SK-N-MC (cell line): ENCODE results near the gene ASTN2.

ENCODE experiments used
- EZH2 ChIP-seq: fragments of 200-600 bp; sonication (generic); IDR thresholded peaks from one replicate; pipeline ENCODE4 v1.6.1; 2017; ENCODE audit warnings: antibody characterized with exemption
- FOXP2 ChIP-seq: optimal IDR thresholded peaks from 2 replicates; pipeline ENCODE3; 2011; ENCODE audit warnings: mild to moderate bottlenecking, moderate library complexity; ENCODE audit not compliant: insufficient read depth; ENCODE audit errors: extremely low read length, control extremely low read depth
- POLR2AphosphoS5 ChIP-seq: IDR thresholded peaks from 2 replicates; pipeline ENCODE4 v1.6.1; 2012; ENCODE audit warnings: mild to moderate bottlenecking, low read depth, low read length, borderline replicate concordance

DNA sequence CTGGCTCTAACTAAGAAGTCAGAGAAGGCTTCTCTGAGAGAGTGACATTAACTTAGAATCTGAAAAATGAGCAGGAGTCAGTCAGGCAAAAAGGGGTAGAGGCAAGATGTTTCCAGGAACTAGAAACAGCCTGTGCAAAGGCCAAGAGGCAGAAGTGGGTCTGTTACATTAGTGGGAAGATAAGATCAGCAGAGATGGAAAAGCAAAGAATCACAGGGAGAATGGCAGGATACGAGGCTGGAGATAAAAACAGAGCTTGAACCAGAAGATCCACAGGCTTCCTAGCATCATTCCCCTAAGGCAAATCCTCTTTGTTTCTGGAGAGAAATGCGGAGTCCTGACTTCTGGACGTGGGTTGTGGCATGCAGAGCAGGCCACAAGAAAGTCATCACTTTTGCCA lies 27.4 kb downstream of the ASTN2 start:
- TF ChIP-seq POLR2AphosphoS5, result no peak
- TF ChIP-seq EZH2, result no peak
- no peak for TF ChIP-seq FOXP2
